GM21447 (cell line): ENCODE data around the gene ZNF775.

Source experiments
- ATAC-seq: cut with Tn5 transposase; IDR thresholded peaks from one replicate; pipeline ENCODE4 v1.9.1; 2021; ENCODE audit not compliant: unreplicated experiment

ZNF775 gene

DNA sequence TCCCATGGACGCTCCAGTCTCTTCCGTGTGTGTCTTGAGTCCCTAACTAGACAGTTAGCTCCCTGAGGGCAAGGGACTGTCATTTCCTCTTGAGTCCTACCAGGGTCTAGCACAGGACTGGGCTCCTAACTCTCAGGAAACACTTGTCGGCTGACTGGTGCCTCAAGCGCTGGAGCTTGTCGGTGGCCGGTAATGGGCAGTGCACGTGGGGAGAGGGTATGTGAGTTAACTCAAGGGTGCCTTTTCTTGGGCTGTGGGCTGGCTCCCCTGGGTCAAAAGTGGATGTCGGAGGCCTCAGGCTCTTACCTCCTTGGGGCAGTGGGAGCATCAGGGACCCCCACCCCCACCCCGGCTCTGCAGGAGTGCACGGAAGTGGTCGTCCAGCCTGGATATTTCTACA lies 32.9 kb downstream of the ZNF775 start:
- ATAC-seq: no peak

DNA sequence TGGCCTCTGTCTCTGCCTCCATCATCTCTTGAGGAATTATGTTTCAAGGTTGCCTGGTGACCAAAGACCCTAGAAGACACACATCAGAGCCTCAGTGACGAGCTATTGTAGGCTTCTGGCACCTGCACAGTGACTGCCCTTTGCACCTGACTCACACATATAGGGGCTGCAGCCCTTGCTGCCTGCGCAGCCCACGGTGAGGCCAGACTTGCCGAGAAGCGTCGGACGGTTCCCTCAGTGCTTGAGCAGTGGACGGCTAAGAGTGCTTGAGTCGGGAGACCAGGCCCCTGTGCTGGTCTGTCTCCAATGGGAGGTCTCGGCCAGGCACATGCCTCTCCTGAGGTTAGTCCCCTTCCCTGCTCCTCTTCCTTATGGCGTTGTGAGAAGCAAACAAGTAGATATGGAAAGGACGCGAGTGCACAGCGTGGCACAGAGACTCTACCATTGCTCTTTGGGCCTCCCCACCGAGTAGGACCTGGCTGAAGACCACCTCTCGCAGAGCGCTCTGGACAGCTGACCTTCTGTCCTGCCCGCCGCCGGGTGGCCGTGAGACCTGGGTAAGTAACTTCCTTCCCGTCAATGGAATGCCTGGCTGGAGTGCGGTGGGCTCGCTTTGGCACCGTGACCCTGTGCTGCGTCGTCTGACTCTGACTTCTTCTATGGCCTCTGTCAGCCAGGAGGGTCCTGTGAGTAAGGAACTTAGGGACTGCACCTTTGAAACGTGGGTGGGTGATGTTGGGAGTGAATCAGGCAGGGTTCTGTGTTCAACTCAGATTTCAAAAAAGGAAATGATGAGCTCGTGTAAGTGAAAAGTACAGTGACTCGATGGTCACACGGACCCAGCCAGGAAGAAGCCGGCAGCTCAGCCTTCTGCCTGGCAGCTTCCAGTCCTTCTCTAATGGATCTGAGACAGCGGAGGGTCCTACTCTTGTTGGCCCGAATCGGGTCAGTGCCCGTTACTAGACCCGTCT lies 33.7 kb downstream of the ZNF775 start:
- ATAC-seq: no peak

GRCh38 chr7:150413640-150414081 lies 34.5 kb downstream of the ZNF775 start:
- no peak for ATAC-seq

- no peak for ATAC-seq
Observed at GRCh38 chr7:150415161-150416153, 36.3 kb downstream of the ZNF775 start.

DNA sequence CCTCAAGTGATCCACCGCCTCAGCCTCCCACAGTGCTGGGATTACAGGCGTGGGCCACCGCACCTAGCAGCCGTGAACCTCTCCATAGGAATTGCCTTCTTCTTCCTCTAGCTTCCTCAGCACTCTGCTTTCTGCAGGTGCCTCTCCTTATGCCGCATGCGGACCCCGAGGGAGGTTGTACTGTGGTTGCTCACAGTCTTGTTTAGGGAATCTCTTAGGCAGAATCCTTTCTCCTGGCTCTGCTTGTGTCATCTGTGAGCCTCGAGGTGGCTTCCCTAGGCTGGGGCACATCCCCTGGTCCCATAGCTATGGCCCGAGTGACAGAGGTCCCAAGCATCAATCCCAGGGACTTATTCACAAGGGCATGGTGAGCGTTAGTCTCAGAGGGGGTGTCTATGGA lies 38.1 kb downstream of the ZNF775 start:
- no peak for ATAC-seq

DNA sequence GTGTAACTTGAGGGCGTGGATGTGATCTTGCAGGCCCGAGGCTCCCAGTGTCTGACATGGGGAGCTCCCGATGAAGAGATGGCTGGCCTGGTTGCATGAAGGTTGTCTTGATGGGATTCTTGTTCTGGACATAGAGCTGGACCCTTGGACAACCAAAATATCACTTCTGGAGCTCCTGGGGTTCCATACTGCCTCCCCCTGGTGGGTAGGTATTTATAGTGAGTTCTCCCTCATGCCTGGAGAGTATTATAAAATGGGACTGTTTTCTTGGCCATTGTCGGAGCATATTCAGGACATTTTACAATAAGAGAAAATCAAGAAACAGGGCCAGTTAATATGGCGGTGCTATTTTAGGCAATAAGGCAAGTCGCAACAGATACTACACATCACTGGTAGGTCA lies 38.7 kb downstream of the ZNF775 start:
- no peak for ATAC-seq

DNA sequence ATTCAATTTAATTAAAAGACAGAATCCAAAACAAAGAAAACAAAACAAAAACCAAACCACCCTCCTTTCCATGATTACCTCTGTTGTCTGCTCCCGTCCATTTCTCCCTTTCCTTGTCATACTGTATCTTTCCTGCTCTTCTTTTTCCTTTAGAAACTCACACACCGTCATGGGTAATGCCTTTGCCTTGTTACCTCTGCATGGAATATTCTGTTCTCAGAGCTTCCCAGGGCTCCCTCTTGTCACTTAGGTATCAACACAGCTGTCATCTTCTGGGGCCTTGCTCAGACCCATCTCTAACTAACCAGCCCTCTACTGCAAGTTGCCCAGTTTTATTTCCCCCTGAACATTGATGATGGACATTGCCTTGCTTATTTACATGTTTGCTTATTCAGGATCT lies 41.1 kb downstream of the ZNF775 start:
- no peak for ATAC-seq

GRCh38 chr7:150420987-150421674 lies 42.0 kb downstream of the ZNF775 start:
- peak; percentile 99 for ATAC-seq

DNA sequence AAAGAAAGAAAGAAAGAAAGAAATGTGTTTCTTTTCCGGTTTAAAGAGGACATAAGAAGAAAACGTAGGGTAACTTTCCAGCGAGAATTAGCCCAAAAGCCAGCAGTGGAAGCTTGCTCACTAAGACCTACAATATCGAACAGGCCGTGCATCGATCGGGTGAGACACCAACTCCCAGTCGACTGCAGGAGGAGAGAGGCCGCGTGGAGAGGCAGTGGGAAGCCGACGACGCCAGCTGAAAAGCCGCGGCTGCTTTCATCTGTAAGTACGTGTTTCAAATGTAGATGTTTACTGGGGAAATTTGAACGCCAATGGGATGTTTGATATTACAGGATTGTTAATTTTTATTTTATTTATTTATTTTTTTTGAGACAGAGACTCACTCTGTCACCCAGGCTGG lies 42.7 kb downstream of the ZNF775 start:
- no peak for ATAC-seq

- ATAC-seq: no peak
Observed at GRCh38 chr7:150425670-150426069, 46.5 kb downstream of the ZNF775 start.

DNA sequence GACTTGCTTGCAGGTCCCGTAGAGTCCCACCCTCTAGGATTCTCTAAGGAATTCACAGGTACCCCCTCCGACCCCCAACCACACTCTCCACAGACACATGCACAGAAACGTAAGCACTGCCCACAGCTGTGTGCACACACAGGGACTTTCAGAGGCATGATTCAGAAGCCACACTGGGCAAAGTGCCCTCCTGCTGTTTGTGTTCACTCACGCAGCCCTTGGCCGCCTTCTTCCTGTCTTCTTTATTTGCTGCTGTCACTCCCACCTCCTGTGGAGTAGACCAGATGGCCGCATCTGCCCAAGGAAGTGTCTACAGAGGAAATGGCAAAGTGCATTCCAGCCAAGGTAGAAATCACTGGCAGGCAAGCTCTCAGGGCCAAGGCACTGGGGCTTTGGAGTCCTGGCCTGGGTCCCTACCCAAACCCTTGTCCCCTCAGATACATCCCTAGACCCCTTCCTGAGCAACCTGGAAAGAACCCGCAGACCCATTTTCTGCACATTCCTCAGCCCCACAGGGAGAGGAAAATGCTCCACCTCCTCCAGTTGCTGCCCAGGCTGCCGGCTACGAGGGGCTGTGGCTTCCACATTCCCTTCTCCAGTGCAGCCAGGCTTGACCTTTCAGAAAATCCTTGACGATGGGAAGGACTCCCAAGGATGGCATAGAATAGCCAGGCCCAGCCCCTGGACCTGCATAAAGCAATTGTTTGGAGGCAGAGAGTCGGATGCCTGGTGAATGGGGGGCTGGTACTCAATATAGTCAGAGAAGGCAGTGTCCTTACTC lies 49.7 kb downstream of the ZNF775 start:
- ATAC-seq: peak; percentile 50

DNA sequence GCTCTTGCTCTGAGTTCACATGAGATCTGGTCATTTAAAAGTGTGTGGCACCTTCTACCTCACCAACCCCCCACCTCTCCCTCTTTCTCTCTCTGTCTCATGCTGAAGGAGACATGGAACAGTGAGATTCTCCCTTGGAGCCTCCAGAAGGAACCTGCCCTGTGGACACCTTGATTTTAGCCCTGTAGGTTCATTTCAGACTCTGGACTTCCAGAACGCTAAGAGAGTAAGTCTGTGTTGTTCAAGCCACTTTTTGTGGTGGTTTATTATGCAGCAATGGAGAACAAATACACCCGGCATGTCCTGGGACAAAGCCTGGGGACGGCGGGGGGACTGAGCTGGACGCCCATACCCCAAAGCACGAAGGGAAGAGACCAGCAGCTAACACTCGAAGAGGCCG lies 50.6 kb downstream of the ZNF775 start:
- no peak for ATAC-seq

DNA sequence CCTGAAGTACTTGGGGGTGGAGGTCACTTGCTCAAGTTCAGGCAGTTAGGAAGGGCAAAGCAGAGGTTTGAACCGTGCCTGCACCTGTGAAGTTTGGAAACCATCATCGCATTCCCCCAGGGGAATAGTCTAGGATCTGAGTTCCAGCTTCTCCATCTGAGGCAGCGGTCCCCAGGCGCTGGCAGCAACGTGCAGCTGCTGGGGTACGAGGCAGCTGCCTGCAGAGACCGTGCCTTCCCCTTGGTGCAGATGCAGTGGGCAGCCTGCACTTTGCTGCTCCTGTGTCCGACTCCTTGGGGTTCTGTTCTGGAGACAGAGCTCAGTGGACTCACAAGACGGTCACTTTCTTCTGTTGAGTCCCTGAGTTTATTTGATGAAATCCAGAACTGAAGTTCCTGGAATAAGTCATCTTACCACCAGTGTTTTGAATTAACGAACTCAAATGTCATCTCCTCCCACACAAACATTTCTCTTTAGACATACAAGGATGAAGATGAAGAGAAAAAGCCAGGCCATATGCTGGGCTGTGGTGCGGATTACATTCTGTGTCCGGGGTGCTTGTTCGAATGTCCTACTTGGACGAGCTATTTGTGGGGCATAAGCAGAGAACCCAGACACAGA lies 51.4 kb downstream of the ZNF775 start:
- no peak for ATAC-seq

DNA sequence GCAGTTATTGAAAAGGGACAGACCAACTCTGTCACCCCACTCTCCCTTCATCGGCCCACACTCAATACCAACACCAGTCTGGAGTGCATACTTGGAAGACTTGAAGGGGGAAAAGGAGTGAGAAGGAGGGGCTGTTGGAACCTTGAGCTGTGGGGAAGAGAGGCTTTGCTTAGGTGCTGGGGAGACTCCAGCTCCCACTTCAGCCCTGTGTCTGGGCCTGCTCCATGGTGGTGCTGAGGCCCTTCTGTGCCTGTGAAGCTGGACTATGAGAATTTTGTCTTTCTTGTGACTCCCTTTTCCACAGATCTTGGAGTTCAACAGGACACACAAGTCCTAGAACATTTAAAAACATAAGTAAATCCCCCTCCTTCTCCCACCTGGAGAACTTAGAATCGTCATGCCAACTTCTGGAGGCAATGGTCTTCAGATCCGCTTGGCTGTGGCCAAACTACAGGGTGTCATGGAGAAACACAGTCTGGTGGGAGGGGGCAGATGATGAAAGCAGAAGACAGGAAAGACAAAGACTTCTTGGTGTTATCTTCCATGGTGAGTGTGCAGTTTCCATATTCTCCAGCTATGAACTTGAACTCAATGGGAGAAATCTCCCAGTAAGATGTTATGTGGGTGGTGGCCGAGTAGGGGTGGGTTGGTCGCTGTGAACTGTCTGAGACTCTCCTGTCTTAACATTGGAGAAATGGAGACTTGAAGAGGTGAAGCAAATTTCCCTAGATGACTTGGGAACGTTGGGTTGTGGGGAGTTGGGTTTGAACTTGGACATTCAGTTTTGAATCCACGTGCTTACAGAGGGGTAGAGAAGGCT lies 52.9 kb downstream of the ZNF775 start:
- no peak for ATAC-seq

- ATAC-seq: peak; percentile 27
Observed at GRCh38 chr7:150432915-150433892, 54.1 kb downstream of the ZNF775 start.

GRCh38 chr7:150434240-150434639 lies 55.1 kb downstream of the ZNF775 start:
- no peak for ATAC-seq

DNA sequence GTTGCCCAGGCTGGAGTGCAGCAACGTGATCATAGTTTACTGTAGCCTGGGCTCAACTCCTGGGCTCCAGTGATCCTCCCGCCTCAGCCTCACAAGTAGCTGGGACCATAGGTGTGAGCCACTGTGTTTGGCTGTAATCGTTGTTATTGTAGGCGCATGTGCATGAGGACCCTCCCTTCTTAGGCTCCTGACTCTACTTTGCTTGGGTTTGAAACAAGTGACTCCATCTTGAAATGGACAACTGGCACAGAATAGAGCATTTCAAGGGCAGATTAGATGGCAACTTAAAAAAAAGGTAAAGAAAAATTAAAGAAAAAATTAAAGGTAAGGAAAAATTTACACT lies 55.9 kb downstream of the ZNF775 start:
- ATAC-seq: no peak
